Measurements from ENCODE around the gene HBS1L. TPM values are rescaled to one million over a fixed set of nuclear protein-coding genes. Genes with fewer than 3 reads are reported as not detected.

HBS1L gene
- total and polyA plus RNA-seq, 2 of the 4 experiments (the other 2 are of a cell fraction), result 45.1 to 120 TPM

DNA sequence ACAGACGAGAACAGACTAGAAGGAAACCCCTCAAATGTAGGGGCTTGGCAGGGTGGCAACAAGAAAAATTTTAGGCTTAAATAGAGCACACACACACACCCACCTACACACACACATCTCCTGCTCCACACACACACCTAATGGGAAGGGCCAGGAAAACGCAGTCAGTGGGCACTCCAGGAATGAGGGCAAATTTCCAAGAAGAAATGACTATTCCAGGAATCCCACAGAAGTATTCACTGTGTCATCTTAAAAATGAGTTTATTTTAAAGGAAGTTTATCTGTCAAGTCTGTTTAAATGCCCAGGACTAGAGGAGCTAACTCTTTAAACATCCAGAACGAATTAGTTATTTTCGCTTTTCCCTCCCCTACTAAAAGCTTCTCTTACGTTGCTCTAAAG is 117.7 kb downstream of the HBS1L start:
- no peaks in the 10 kb centered on the region for H3K79me1 ChIP-seq (ENCODE audit: low read depth in 1 of 2, low read length in 2 of 2)
- H3K56ac ChIP-seq (ENCODE audit: extremely low read depth, insufficient read depth, low read length), result peak overlapping the region; percentile 68; the same call in 1 of the 2 replicates
- H2AK5ac ChIP-seq (ENCODE audit: low read depth, low read length), result peak overlapping the region; percentile 71
- H2AFZ ChIP-seq (replicated peaks; ENCODE audit: low read length, poor library complexity), result peak overlapping the region; percentile 70
- H2AK9ac ChIP-seq (replicated peaks; ENCODE audit: low read depth, low read length, poor library complexity), result peak overlapping the region; percentile 76
- peak overlapping the region; percentile 56; the same call in 2 of the 3 replicates for H2BK15ac ChIP-seq (ENCODE audit: low read depth, low read length)
- no peaks in the 10 kb centered on the region for H3K27me3 ChIP-seq (ENCODE audit: control insufficient read depth, insufficient read depth, low read length)
- H3K4me2 ChIP-seq (ENCODE audit: low read depth, low read length), result peak overlapping the region; percentile 75
- H3K9ac ChIP-seq (ENCODE audit: low read depth, low read length), result peak overlapping the region; percentile 60
- H2BK120ac ChIP-seq (ENCODE audit: low read depth, low read length), result peak overlapping the region; percentile 96
- intact Hi-C loops (cut with micrococcal nuclease) (loop anchor here (2.0 kb wide), 1 partner anchor 54 kb away; no protein-coding TSS in a partner anchor), dilution Hi-C loops (cut with HindIII; ENCODE audit: low sequenced_read_pairs, unreplicated experiment) (no loop called here), in situ Hi-C loops (cut with MboI; ENCODE audit: low sequenced_read_pairs) (no loop called here)
- peak overlapping the region; percentile 97 for H2BK20ac ChIP-seq (ENCODE audit: low read depth, low read length)
- no peaks in the 10 kb centered on the region for H3K9me3 ChIP-seq (ENCODE audit: control insufficient read depth, insufficient read depth, low read length)
- peaks cover 11% of the 10 kb centered on the region for H3K9me1 ChIP-seq (ENCODE audit: insufficient read depth, low read length)
- peak overlapping the region; percentile 89 for H4K5ac ChIP-seq (ENCODE audit: low read depth, low read length)
- ATAC-seq (ENCODE audit: low read depth) (peak; percentile 83), DNase-seq (peak; percentile 82)
- peak overlapping the region; percentile 94 for H3K14ac ChIP-seq (replicated peaks; ENCODE audit: low read depth, low read length)
- peak overlapping the region; percentile 95 for H3K4ac ChIP-seq (ENCODE audit: low read depth, low read length)
- CTCF ChIA-PET, result interaction anchor here (0.7 to 1.3 kb wide), 3 partner anchors 12 to 100 kb away, joined by 3 read pairs; no protein-coding TSS in a partner anchor
- peak overlapping the region; percentile 89 for H3K27ac ChIP-seq (ENCODE audit: insufficient read depth, low read length)
- WGBS, 2 experiments (ENCODE audit: extremely low coverage in 2 of 2, insufficient read length in 1 of 2), result no CpG with 5 or more reads among the region's 5 CpGs
- peak overlapping the region; percentile 92 for H3K23ac ChIP-seq (ENCODE audit: low read depth, low read length)
- H4K8ac ChIP-seq (ENCODE audit: low read depth in 2 of 2, low read length in 2 of 2), result peak overlapping the region; percentile 71 to 86; a peak in 3 of 4 replicates
- H3K4me3 ChIP-seq (ENCODE audit: insufficient read depth, low read depth, low read length), result no peak overlapping the region
- peak overlapping the region; percentile 94; the same call in 1 of the 2 replicates for H4K91ac ChIP-seq (ENCODE audit: insufficient read depth, low read depth, low read length)
- peak overlapping the region; percentile 72 for H3K18ac ChIP-seq (ENCODE audit: low read depth, low read length)
- BruUV-seq (replicated peaks), result no TSS peak
- H3K4me1 ChIP-seq (ENCODE audit: control insufficient read depth, insufficient read depth, low read length), result peaks cover 18% of the 10 kb centered on the region
- POLR2A ChIA-PET (ENCODE audit: unreplicated experiment), result no interaction called here
- no peak for TF ChIP-seq POLR2A (IDR thresholded peaks at IDR 0.05; ENCODE audit: low read depth, low read length)
- no peak for TF ChIP-seq BHLHE40 (IDR thresholded peaks at IDR 0.05; ENCODE audit: low read depth, low read length)
- TF ChIP-seq SMC3 (IDR thresholded peaks at IDR 0.05; ENCODE audit: low read depth, low read length), result no peak
- TF ChIP-seq RAD21 (IDR thresholded peaks at IDR 0.05; ENCODE audit: low read length), result no peak
- no peak for TF ChIP-seq RCOR1 (IDR thresholded peaks at IDR 0.05; ENCODE audit: insufficient replicate concordance, low read length)
- no peak for TF ChIP-seq NFE2L2 (IDR thresholded peaks at IDR 0.05; ENCODE audit: low read depth, low read length)
- no peak for TF ChIP-seq ELK1 (IDR thresholded peaks at IDR 0.05; ENCODE audit: borderline replicate concordance, low read depth, low read length)
- no peak for TF ChIP-seq RFX5 (IDR thresholded peaks at IDR 0.05; ENCODE audit: low read depth, low read length)
- TF ChIP-seq CHD1 (IDR thresholded peaks at IDR 0.05; ENCODE audit: low read depth, low read length), result no peak
- no peak for TF ChIP-seq CEBPB (IDR thresholded peaks at IDR 0.05; ENCODE audit: low read depth, low read length)
- TF ChIP-seq, protein P1, sequence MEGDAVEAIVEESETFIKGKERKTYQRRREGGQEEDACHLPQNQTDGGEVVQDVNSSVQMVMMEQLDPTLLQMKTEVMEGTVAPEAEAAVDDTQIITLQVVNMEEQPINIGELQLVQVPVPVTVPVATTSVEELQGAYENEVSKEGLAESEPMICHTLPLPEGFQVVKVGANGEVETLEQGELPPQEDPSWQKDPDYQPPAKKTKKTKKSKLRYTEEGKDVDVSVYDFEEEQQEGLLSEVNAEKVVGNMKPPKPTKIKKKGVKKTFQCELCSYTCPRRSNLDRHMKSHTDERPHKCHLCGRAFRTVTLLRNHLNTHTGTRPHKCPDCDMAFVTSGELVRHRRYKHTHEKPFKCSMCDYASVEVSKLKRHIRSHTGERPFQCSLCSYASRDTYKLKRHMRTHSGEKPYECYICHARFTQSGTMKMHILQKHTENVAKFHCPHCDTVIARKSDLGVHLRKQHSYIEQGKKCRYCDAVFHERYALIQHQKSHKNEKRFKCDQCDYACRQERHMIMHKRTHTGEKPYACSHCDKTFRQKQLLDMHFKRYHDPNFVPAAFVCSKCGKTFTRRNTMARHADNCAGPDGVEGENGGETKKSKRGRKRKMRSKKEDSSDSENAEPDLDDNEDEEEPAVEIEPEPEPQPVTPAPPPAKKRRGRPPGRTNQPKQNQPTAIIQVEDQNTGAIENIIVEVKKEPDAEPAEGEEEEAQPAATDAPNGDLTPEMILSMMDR (conservative IDR thresholded peaks at IDR 0.05; ENCODE audit: low read depth, low read length), result no peak
- TF ChIP-seq FOS (IDR thresholded peaks at IDR 0.05; ENCODE audit: low read depth, low read length), result no peak
- no peak for TF ChIP-seq MXI1 (IDR thresholded peaks at IDR 0.05; ENCODE audit: borderline replicate concordance, low read depth, low read length)
- TF ChIP-seq USF2 (IDR thresholded peaks at IDR 0.05; ENCODE audit: low read depth, low read length), result no peak
- TF ChIP-seq MAFK (IDR thresholded peaks at IDR 0.05; ENCODE audit: low read depth, low read length), result no peak
- TF ChIP-seq MAZ (IDR thresholded peaks at IDR 0.05; ENCODE audit: borderline replicate concordance, low read depth, low read length), result no peak
- no peaks in the 10 kb centered on the region for H3K36me3 ChIP-seq (ENCODE audit: control insufficient read depth, insufficient read depth, low read length)
- peak overlapping the region; percentile 92 for H2BK5ac ChIP-seq (ENCODE audit: low read depth, low read length, poor library complexity, severe bottlenecking)
- no peaks in the 10 kb centered on the region for H4K20me1 ChIP-seq (ENCODE audit: insufficient read depth, low read length)

Data from IMR-90 (cell line).